Endothelial cell of umbilical vein (primary cell): ENCODE data around the gene SEMA3A. TPM values are rescaled to one million over a fixed set of nuclear protein-coding genes. Genes with fewer than 3 reads are reported as not detected.

ENCODE experiments used
- BruUV-seq: library from RNA; stranded (reverse); fragments of 400-500 nt; replicated peaks from 2 replicates; lab custom pipeline; 2021; lab: Mats Ljungman, UMichigan
- CTCF ChIA-PET: fragments of 300-600, 350-600 bp; sonication (Branson Sonifier 250); formaldehyde crosslinking; loops from one replicate; lab custom pipeline; 2021; ENCODE audit warnings: antibody characterized with exemption, inconsistent platforms; lab: Charles Lee
- POLR2A ChIA-PET: fragments of 300-600, 350-600 bp; sonication (Branson Sonifier 250); formaldehyde crosslinking; loops from one replicate; lab custom pipeline; 2021; ENCODE audit warnings: antibody characterized with exemption, inconsistent platforms; lab: Charles Lee
- DNase-seq: peaks from one replicate; pipeline ENCODE4 v3.0.0-alpha.2; 2011; ENCODE audit warnings: low read depth, low spot score
- FAIRE-seq: peaks from 2 replicates; lab custom pipeline; 2011; peaks lifted over from hg19 to GRCh38; lab: Jason Lieb, UNC
- H2AFZ ChIP-seq: 2 replicates; pipeline ENCODE4 v1.6.0; 2012; ENCODE audit warnings: low read depth, low read length, control low read depth, inconsistent platforms
- H3K27ac ChIP-seq: 2 replicates; pipeline ENCODE4 v1.5.1; 2011; ENCODE audit warnings: low read depth, mild to moderate bottlenecking, control low read depth, low read length, moderate library complexity; ENCODE audit not compliant: insufficient read depth
- H3K27me3 ChIP-seq, 2 experiments: 2 replicates each; pipeline versions ENCODE4 v1.6.0 to v1.6.1; 2011; ENCODE audit warnings: low read length in 2 of 2, mixed read lengths in 1 of 2; ENCODE audit not compliant: control insufficient read depth in 2 of 2, insufficient read depth in 2 of 2
- H3K36me3 ChIP-seq, 2 experiments: 2 replicates in 1 of 2; 3 replicates in 1 of 2; pipeline ENCODE4 v1.5.1; 2011; ENCODE audit warnings: low read length in 2 of 2, mild to moderate bottlenecking in 1 of 2, moderate library complexity in 1 of 2; ENCODE audit not compliant: control insufficient read depth in 2 of 2, insufficient read depth in 2 of 2; ENCODE audit errors: extremely low read depth in 1 of 2
- H3K4me1 ChIP-seq: 3 replicates; pipeline ENCODE4 v1.5.1; 2011; ENCODE audit warnings: mild to moderate bottlenecking, low read length; ENCODE audit not compliant: control insufficient read depth, insufficient read depth; ENCODE audit errors: extremely low read depth
- H3K4me2 ChIP-seq: 2 replicates; pipeline ENCODE4 v1.6.1; 2011; ENCODE audit warnings: low read length, control low read depth, mixed read lengths; ENCODE audit not compliant: insufficient read depth
- H3K4me3 ChIP-seq, 3 experiments: fragments of 200-600 bp in 1 of 3; sonication (generic), shearing (Covaris generic) in 1 of 3; replicated peaks in 1 of 3; 2 replicates each; pipeline ENCODE4 v1.5.1; 2011 to 2016; ENCODE audit warnings: control low read depth in 3 of 3, low read length in 3 of 3, mild to moderate bottlenecking in 2 of 3, inconsistent platforms in 1 of 3, low read depth in 1 of 3, moderate library complexity in 1 of 3; ENCODE audit not compliant: insufficient read depth in 1 of 3
- H3K79me2 ChIP-seq: 2 replicates; pipeline ENCODE4 v1.6.0; 2012; ENCODE audit warnings: low read length, inconsistent platforms; ENCODE audit not compliant: control insufficient read depth, insufficient read depth
- H3K9ac ChIP-seq: replicated peaks from 2 replicates; pipeline ENCODE3; 2011; ENCODE audit warnings: low read length, control low read depth; ENCODE audit not compliant: insufficient read depth; ENCODE audit errors: extremely low read depth
- H3K9me1 ChIP-seq: replicated peaks from 3 replicates; pipeline ENCODE4 v1.6.0; 2011; ENCODE audit warnings: mild to moderate bottlenecking, low read length; ENCODE audit not compliant: control insufficient read depth, insufficient read depth; ENCODE audit errors: extremely low read depth
- H3K9me3 ChIP-seq: replicated peaks from 2 replicates; pipeline ENCODE4 v1.5.1; 2012; ENCODE audit warnings: low read length, inconsistent platforms; ENCODE audit not compliant: control insufficient read depth, insufficient read depth
- H4K20me1 ChIP-seq: replicated peaks from 2 replicates; pipeline ENCODE3; 2011; ENCODE audit warnings: mild to moderate bottlenecking, low read length; ENCODE audit not compliant: control insufficient read depth, insufficient read depth; ENCODE audit errors: extremely low read depth
- CTCF ChIP-seq, 2 donors: IDR thresholded peaks; 1 replicate in 1 of 2; 2 replicates in 1 of 2; pipeline ENCODE4 v1.5.1; 2011; ENCODE audit warnings: low read length in 2 of 2, mild to moderate bottlenecking in 2 of 2, moderate library complexity in 2 of 2, control low read depth in 1 of 2, inconsistent platforms in 1 of 2, low read depth in 1 of 2; ENCODE audit not compliant: insufficient read depth in 1 of 2; ENCODE audit errors: extremely low read depth in 1 of 2
- EZH2 ChIP-seq: IDR thresholded peaks from 2 replicates; pipeline ENCODE4 v1.6.1; 2012; ENCODE audit warnings: borderline replicate concordance, low read depth, mild to moderate bottlenecking, moderate library complexity, low read length, inconsistent platforms; ENCODE audit not compliant: severe bottlenecking
- FOS ChIP-seq: IDR thresholded peaks from 2 replicates; pipeline ENCODE4 v1.6.1; 2011; ENCODE audit warnings: mild to moderate bottlenecking, low read length, moderate library complexity, borderline replicate concordance; ENCODE audit not compliant: insufficient read depth
- JUN ChIP-seq: IDR thresholded peaks from 2 replicates; pipeline ENCODE4 v1.6.1; 2011; ENCODE audit warnings: borderline replicate concordance, low read depth; ENCODE audit not compliant: insufficient read length, insufficient read depth
- dilution Hi-C: fragments of 300-500 bp; cut with MboI; formaldehyde crosslinking; loops from one replicate; pipeline ENCODE4 v1.15.0; 2019; ENCODE audit warnings: low sequenced_read_pairs; ENCODE audit not compliant: extremely low pct_ligation_motif_present
- intact Hi-C: fragments of 100-400 bp; cut with micrococcal nuclease; formaldehyde crosslinking; loops from one replicate; pipeline ENCODE4 v1.10.0; 2022
- polyA plus RNA-seq, 4 experiments: library from polyadenylated mRNA; depleted of rRNA in 3 of 4; stranded (reverse) in 3 of 4; unstranded in 1 of 4; fragments of >200 nt; gene quantifications; 2 replicates each; pipeline versions ENCODE4 v1.2.1 to v1.2.3, GENCODE V29; 2011 to 2012; ENCODE audit warnings: missing spikeins in 1 of 4
- total RNA-seq: library from RNA; stranded (reverse); gene quantifications from 2 replicates; pipeline ENCODE4 v1.2.3, GENCODE V29; 2021
- TF ChIP-seq, protein P1 (sequence below): IDR thresholded peaks from 2 replicates; pipeline ENCODE4 v1.6.1; 2011; ENCODE audit not compliant: insufficient read depth, insufficient read length

SEMA3A gene
- total and polyA plus RNA-seq, 2 donors (not counting 3 experiments of a cell fraction or from before 2014, with no cell fraction given), result 0.68 to 1.2 TPM

- intact Hi-C loops, result no loop called here
- Histone ChIP-seq H3K4me2 (peak overlapping the region; percentile 24), H3K4me3 (no peak overlapping the region), H3K27ac (no peak overlapping the region), H3K79me2 (no peaks in the 10 kb centered on the region), H3K9me3 (no peaks in the 10 kb centered on the region), H3K27me3 (no peaks in the 10 kb centered on the region), H2AFZ (no peak overlapping the region), H3K36me3 (no peaks in the 10 kb centered on the region), H3K9ac (no peak overlapping the region), H3K4me1 (peaks cover 24% of the 10 kb centered on the region), H4K20me1 (no peaks in the 10 kb centered on the region), H3K9me1 (no peaks in the 10 kb centered on the region)
- dilution Hi-C loops, result no loop called here
- no TSS peak for BruUV-seq
- FAIRE-seq (no peak), DNase-seq (peak; percentile 44)
- no peak for TF ChIP-seq FOS
- no peak for TF ChIP-seq JUN
- TF ChIP-seq, protein P1, sequence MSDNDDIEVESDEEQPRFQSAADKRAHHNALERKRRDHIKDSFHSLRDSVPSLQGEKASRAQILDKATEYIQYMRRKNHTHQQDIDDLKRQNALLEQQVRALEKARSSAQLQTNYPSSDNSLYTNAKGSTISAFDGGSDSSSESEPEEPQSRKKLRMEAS, result no peak
- no peak for TF ChIP-seq EZH2
- no peak for TF ChIP-seq CTCF (IDR thresholded peaks at IDR 0.05; ENCODE audit: extremely low read depth in 1 of 2, insufficient read depth in 1 of 2, low read depth in 1 of 2, low read length in 2 of 2)
- POLR2A ChIA-PET, result no interaction called here
- CTCF ChIA-PET, result interaction anchor here (0.9 to 1.3 kb wide), 3 partner anchors 10 to 61 kb away, joined by 3 read pairs; no protein-coding TSS in a partner anchor
These were observed 136.1 kb downstream of the SEMA3A start for GRCh38 chr7:84058311-84059076.
